B cell (primary cell): Measurements from ENCODE around the gene NFU1. TPM values are rescaled to one million over a fixed set of nuclear protein-coding genes. Genes with fewer than 3 reads are reported as not detected.

Experiments
- ATAC-seq: fragments of 200-7000 bp; cut with Tn5 transposase; one replicate; pipeline ENCODE4 v1.10.0; 2021; ENCODE audit warnings: low read depth, mild to moderate bottlenecking, moderate number of reproducible peaks, moderate library complexity
- CTCF ChIA-PET: fragments of 350-600 bp; sonication (Branson Sonifier 250); formaldehyde crosslinking; loops from one replicate; lab custom pipeline; 2021; ENCODE audit warnings: antibody characterized with exemption, inconsistent platforms; lab: Charles Lee
- POLR2A ChIA-PET: fragments of 350-600 bp; sonication (Branson Sonifier 250); formaldehyde crosslinking; loops from one replicate; lab custom pipeline; 2021; ENCODE audit warnings: antibody characterized with exemption; lab: Charles Lee
- DNase-seq: peaks from one replicate; pipeline ENCODE4 v3.0.0; 2013
- H2AFZ ChIP-seq: 2 replicates; pipeline ENCODE4 v1.6.1; 2012; ENCODE audit warnings: mild to moderate bottlenecking, low read depth, low read length; ENCODE audit not compliant: insufficient read depth, poor library complexity, severe bottlenecking
- H3K27ac ChIP-seq, 2 donors: 1 replicate in 1 of 2; 2 replicates in 1 of 2; pipeline ENCODE4 v1.5.1; 2012 to 2013; ENCODE audit warnings: low read length in 2 of 2, mild to moderate bottlenecking in 2 of 2, moderate library complexity in 1 of 2
- H3K27me3 ChIP-seq, 4 experiments: fragments of 200-600 bp in 1 of 4; sonication (generic) in 1 of 4; replicated peaks in 1 of 4; 1 replicate in 2 of 4; 2 replicates in 2 of 4; pipeline versions ENCODE4 v1.6.1 to v1.7.0; 2013 to 2016; ENCODE audit warnings: low read length in 3 of 4, mild to moderate bottlenecking in 2 of 4, mixed read lengths in 1 of 4, moderate library complexity in 1 of 4; ENCODE audit not compliant: insufficient read depth in 4 of 4, control insufficient read depth in 3 of 4; ENCODE audit errors: control extremely low read depth in 1 of 4
- H3K36me3 ChIP-seq, 2 experiments: replicated peaks in 1 of 2; 1 replicate in 1 of 2; 2 replicates in 1 of 2; pipeline versions ENCODE4 v1.6.1 to v1.7.1; 2013; ENCODE audit warnings: low read length in 1 of 2; ENCODE audit not compliant: insufficient read depth in 2 of 2, control insufficient read depth in 1 of 2; ENCODE audit errors: control extremely low read depth in 1 of 2, extremely low read depth in 1 of 2
- H3K4me1 ChIP-seq, 2 donors: fragments of 200-600 bp in 1 of 2; sonication (generic) in 1 of 2; 1 replicate in 1 of 2; 2 replicates in 1 of 2; pipeline versions ENCODE4 v1.5.1 to v1.6.1; 2013 to 2017; ENCODE audit warnings: low read length in 2 of 2; ENCODE audit not compliant: control insufficient read depth in 2 of 2, insufficient read depth in 2 of 2
- H3K4me2 ChIP-seq: replicated peaks from 2 replicates; pipeline ENCODE3; 2012; ENCODE audit warnings: mild to moderate bottlenecking, low read depth, low read length; ENCODE audit not compliant: poor library complexity, severe bottlenecking
- H3K4me3 ChIP-seq, 5 experiments: fragments of 200-600 bp in 1 of 5; sonication (generic) in 1 of 5; 1 replicate in 3 of 5; 2 replicates in 2 of 5; pipeline versions ENCODE4 v1.5.1 to v1.7.0; 2011 to 2016; ENCODE audit warnings: low read length in 4 of 5, mild to moderate bottlenecking in 4 of 5, low read depth in 2 of 5, control low read depth in 1 of 5, moderate library complexity in 1 of 5; ENCODE audit not compliant: insufficient read depth in 1 of 5; ENCODE audit errors: control extremely low read depth in 1 of 5, extremely low read depth in 1 of 5
- H3K79me2 ChIP-seq: fragments of 200-600 bp; sonication (generic); one replicate; pipeline ENCODE4 v1.6.0; 2016; ENCODE audit warnings: low read length; ENCODE audit not compliant: control insufficient read depth, insufficient read depth
- H3K9ac ChIP-seq: fragments of 200-600 bp; sonication (generic); 2 replicates; pipeline ENCODE4 v1.6.1; 2017; ENCODE audit warnings: mild to moderate bottlenecking, low read length, moderate library complexity
- H3K9me3 ChIP-seq, 3 donors: one replicate each; pipeline versions ENCODE4 v1.6.1 to v1.7.1; 2013; ENCODE audit warnings: low read length in 2 of 3; ENCODE audit not compliant: control insufficient read depth in 2 of 3, insufficient read depth in 1 of 3; ENCODE audit errors: control extremely low read depth in 1 of 3
- H4K20me1 ChIP-seq: 2 replicates; pipeline ENCODE4 v1.6.0; 2012; ENCODE audit warnings: mild to moderate bottlenecking, low read length; ENCODE audit not compliant: insufficient read depth, control insufficient read depth, poor library complexity, severe bottlenecking
- H3K27ac Mint-ChIP-seq: one replicate; pipeline ENCODE4 v1.8.0; 2021; ENCODE audit warnings: mixed read lengths
- H3K27me3 Mint-ChIP-seq: one replicate; pipeline ENCODE4 v1.8.0; 2021; ENCODE audit warnings: mixed read lengths
- H3K4me1 Mint-ChIP-seq: one replicate; pipeline ENCODE4 v1.8.0; 2021; ENCODE audit warnings: mixed read lengths
- H3K4me3 Mint-ChIP-seq: one replicate; pipeline ENCODE4 v1.8.0; 2021; ENCODE audit warnings: mixed read lengths
- H3K9me3 Mint-ChIP-seq: one replicate; pipeline ENCODE4 v1.8.0; 2022; ENCODE audit warnings: mixed read lengths; ENCODE audit not compliant: insufficient read depth
- EZH2 ChIP-seq: IDR thresholded peaks from 2 replicates; pipeline ENCODE4 v1.6.1; 2012; ENCODE audit warnings: borderline replicate concordance, low read depth, mild to moderate bottlenecking, moderate library complexity, low read length; ENCODE audit not compliant: insufficient read depth, poor library complexity, severe bottlenecking
- WGBS: methylation state at CpG from one replicate; pipeline ENCODE4 v1.1.5; 2013; ENCODE audit warnings: missing lambda C conversion rate; ENCODE audit not compliant: insufficient coverage; 5-methylcytosine and 5-hydroxymethylcytosine counted together
- intact Hi-C: fragments of 100-400 bp; cut with micrococcal nuclease; formaldehyde crosslinking; loops from one replicate; pipeline ENCODE4 v1.10.0; 2022
- polyA plus RNA-seq: library from polyadenylated mRNA; depleted of rRNA; stranded (reverse); fragments of >200 nt; gene quantifications from 2 replicates; pipeline ENCODE4 v1.2.3, GENCODE V29; 2012
- total RNA-seq, 2 donors: library from RNA; stranded (reverse); fragments of 120-200 nt in 1 of 2; gene quantifications; 1 replicate in 1 of 2; 2 replicates in 1 of 2; pipeline versions ENCODE4 v1.2.3 to v1.2.4, GENCODE V29; 2013 to 2022
- TF ChIP-seq, protein P1 (sequence below): fragments of 200-600 bp; IDR thresholded peaks from one replicate; pipeline ENCODE4 v1.8.0; 2022; ENCODE audit warnings: antibody characterized with exemption, mild to moderate bottlenecking

Gene NFU1
- total and polyA plus RNA-seq, 2 donors (not counting 1 experiment from before 2014, with no cell fraction given): 19.2 to 40.6 TPM

DNA sequence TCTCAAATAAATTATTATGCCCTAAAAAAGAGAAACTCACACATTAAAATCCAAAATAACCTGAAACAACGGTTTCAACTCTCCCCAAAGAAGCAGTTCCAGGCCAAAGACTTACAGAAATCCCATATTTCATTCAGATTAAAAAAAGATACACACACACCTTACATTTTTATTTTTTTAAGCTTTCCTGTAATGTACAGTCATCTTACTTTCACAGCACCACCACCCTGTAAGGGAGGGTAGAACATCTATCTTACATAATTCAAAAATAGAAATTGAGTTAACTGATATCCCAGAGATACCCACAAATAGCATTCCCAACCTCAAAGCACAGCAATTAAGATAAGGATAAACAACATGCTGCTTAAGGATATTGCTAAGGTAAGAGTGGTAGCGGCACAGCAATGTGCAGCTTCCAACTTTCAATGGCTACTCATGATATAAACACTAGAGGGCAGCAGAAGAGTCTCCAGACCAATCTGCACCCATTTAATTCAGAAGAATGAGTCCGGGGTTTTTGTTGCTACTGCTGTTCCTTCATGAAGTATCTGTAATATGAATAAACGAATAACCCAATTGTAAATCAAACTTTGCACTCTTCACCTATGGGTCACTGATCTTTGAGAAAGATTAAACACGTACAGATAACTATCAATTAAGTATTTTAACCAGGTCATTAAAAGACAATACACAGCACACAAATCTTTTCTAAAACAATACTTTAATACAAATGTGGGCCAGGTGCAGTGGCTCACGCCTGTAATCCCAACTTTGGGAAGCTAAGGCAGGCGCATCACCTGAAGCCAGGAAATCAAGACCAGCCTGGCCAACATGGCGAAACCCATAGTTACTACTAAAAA lies 61.5 kb downstream of the NFU1 start:
- no peak for TF ChIP-seq EZH2
- TF ChIP-seq, protein P1, sequence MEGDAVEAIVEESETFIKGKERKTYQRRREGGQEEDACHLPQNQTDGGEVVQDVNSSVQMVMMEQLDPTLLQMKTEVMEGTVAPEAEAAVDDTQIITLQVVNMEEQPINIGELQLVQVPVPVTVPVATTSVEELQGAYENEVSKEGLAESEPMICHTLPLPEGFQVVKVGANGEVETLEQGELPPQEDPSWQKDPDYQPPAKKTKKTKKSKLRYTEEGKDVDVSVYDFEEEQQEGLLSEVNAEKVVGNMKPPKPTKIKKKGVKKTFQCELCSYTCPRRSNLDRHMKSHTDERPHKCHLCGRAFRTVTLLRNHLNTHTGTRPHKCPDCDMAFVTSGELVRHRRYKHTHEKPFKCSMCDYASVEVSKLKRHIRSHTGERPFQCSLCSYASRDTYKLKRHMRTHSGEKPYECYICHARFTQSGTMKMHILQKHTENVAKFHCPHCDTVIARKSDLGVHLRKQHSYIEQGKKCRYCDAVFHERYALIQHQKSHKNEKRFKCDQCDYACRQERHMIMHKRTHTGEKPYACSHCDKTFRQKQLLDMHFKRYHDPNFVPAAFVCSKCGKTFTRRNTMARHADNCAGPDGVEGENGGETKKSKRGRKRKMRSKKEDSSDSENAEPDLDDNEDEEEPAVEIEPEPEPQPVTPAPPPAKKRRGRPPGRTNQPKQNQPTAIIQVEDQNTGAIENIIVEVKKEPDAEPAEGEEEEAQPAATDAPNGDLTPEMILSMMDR: peak; percentile 62
- no peak overlapping the region for H3K27ac Mint-ChIP-seq
- ATAC-seq (no peak), DNase-seq (peak; percentile 38)
- peaks cover 15% of the 10 kb centered on the region for H3K4me1 Mint-ChIP-seq
- H3K4me3 Mint-ChIP-seq: no peak overlapping the region
- no peaks in the 10 kb centered on the region for H3K27me3 Mint-ChIP-seq
- H3K79me2 ChIP-seq: peaks cover 35% of the 10 kb centered on the region
- POLR2A ChIA-PET: no interaction called here
- H3K27me3 ChIP-seq: no peaks in the 10 kb centered on the region
- CTCF ChIA-PET: interaction anchor here (1.2 to 3.1 kb wide), 4 partner anchors 9 to 338 kb away, joined by 3 to 14 read pairs (median 4); no protein-coding TSS in a partner anchor
- intact Hi-C loops: no loop called here
- H3K9me3 Mint-ChIP-seq: no peaks in the 10 kb centered on the region
- no peak overlapping the region for H3K27ac ChIP-seq
- no peaks in the 10 kb centered on the region for H3K4me1 ChIP-seq
- no peaks in the 10 kb centered on the region for H3K9me3 ChIP-seq
- no peak overlapping the region for H3K4me3 ChIP-seq
- no peak overlapping the region for H3K4me2 ChIP-seq
- no peak overlapping the region for H3K9ac ChIP-seq
- 98% methylated on average over 5 of the region's 8 CpGs for WGBS
- no peak overlapping the region for H2AFZ ChIP-seq
- H4K20me1 ChIP-seq: peaks cover 15% of the 10 kb centered on the region
- peaks cover 3 to 9% of the 10 kb centered on the region in 2 experiments for H3K36me3 ChIP-seq

DNA sequence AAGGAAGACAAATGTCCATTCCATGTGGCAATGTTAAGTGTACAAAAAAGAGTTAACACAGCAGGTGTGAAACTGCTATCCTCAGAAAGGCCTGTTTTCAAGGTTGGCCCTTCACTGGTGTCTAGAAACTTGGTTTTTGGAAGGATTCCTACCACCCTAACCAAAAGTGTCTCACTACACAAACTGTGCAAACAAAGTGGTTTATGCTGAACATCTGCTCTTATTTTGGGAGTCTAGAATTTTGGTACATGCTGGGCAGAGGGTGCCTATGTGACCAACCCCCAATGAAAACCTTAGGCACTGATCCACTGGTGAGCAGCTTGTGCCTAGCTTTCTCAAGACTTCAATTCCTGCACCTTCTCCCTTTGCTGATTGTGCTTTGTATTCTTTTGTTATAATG lies 64.5 kb downstream of the NFU1 start:
- CTCF ChIA-PET: no interaction called here
- peaks cover 24% of the 10 kb centered on the region for H3K79me2 ChIP-seq
- POLR2A ChIA-PET: no interaction called here

More for the DNA sequence above, 64.5 kb downstream of the NFU1 start:
- ATAC-seq (no peak), DNase-seq (no peak)
- Histone ChIP-seq H3K4me1 (no peaks in the 10 kb centered on the region), H3K27me3 (no peaks in the 10 kb centered on the region), H3K4me3 (no peak overlapping the region), H3K9me3 (no peaks in the 10 kb centered on the region), H3K9ac (no peak overlapping the region), H2AFZ (no peak overlapping the region), H4K20me1 (peaks cover 15% of the 10 kb centered on the region), H3K27ac (no peak overlapping the region), H3K4me2 (no peak overlapping the region), H3K36me3 (peaks cover 5 to 32% of the 10 kb centered on the region in 2 experiments)
- Mint-ChIP-seq H3K27me3 (no peaks in the 10 kb centered on the region), H3K4me1 (peaks cover 8% of the 10 kb centered on the region), H3K9me3 (no peaks in the 10 kb centered on the region), H3K27ac (no peak overlapping the region), H3K4me3 (no peak overlapping the region)
- TF ChIP-seq, protein P1: no peak
- TF ChIP-seq EZH2: no peak
- intact Hi-C loops: no loop called here
